Femur (tissue), 1 donor: ENCODE data around the gene UBASH3B.
A peak's percentile ranks its signal among the peaks of the same experiment; 100 is the strongest.
"Not testable (repeated sequence)": the region's sequence is repeated elsewhere in the genome, so short reads cannot be mapped to it uniquely, and the experiment has no call there.

ENCODE experiments used
- DNase-seq: peaks from one replicate; pipeline ENCODE4 v3.0.0-alpha.2; 2017

UBASH3B gene

GRCh38 chr11:122655527-122656072, at the start of gene UBASH3B:
Gene UBASH3B, plus strand, starts transcription at chr11:122655722. Its CDS starts 328 bp downstream, at chr11:122656050.
- peak; percentile 88 for DNase-seq

GRCh38 chr11:122607162-122607561, 48.4 kb upstream of the UBASH3B start:
- not testable (repeated sequence) for DNase-seq

DNA sequence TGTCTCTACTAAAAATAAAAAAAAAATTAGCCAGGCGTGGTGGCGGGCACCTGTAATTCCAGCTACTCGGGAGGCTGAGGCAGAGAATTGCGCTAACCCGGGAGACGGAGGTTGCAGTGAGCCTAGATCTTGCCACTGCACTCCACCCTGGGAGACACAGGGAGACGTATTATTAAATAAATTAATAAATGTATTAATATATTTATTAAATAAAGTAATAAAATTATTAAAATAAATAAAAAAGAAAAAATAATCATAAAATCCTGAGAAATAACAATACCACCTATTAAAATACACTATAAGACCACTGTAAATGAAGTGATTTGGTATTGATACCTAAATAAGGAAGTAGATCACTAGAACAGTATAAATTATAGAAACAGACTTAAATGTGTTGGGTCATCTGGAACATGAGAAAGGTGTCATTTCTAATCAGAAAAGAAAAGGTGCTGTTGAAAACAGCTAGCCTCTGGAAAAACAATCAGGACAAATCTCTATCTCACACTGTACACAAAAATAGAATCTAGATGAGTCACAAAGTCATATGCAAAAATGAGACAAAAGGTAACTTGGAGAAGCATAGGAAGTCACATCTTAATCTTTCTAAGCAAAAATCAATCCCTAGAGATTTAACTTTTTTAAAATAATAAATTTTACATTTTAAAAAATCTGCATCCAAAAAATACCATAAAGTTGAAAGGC, 43.2 kb upstream of the UBASH3B start:
- no peak for DNase-seq

DNA sequence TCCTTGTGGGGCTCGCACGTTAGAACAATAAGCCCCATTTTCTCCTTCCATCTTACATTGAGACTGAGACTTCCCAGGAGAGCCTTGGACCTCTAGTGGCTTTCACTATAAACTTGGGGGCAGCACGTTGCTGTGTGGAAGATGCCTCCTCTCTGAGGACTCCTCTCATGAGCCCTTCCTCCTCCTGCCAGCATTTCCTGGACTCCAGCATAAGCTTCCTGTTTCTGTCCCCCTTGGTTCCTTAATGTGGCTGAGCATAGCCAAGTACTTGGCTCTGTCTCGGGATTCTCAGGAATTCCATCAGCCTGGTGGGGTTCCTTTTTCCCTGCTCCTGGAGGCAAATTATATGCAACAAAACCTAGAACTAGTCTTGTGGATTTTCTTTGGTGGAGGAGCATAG, 38.8 kb upstream of the UBASH3B start:
- DNase-seq: no peak

- no peak for DNase-seq
Observed at GRCh38 chr11:122617297-122617696, 38.2 kb upstream of the UBASH3B start.

DNA sequence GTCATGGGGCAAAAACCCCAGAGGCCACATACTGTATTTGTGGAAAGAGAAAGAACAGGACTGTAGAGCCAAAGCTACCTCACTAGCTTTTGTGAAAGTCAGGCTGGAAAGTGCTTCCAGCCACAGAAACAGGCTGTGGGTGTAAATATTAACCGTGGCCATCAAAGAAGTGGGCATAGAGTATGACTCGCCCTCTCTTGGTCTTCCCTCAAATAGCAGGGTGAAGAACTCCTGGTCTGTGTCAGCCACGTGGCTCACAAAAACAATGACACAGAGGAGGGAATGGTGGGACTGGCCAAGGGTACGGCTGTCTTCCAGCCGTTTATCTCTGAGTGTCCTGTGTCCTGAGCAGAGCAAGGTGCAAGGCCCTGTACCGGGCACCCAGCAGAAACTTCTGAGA, 37.6 kb upstream of the UBASH3B start:
- no peak for DNase-seq

DNA sequence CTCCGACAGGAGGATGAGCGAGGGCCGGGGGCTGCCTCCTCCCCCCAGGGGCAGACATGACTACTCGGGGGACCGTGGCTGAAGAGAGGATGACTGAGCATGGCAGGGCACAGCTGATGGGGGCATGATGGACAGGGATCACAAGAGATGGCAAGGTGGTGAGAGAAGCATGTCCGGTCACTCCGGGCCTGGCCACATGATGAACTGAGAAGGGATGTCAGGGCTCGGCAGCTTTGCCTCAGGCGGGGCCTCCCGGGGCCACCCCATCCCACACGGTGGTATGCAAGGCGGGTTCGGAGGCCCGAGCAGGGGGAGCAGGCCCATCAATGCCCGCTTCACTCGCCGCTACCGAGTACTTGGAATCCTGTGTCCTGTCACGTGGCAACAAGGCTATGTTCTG, 36.6 kb upstream of the UBASH3B start:
- DNase-seq: no peak

GRCh38 chr11:122619757-122620156, 35.8 kb upstream of the UBASH3B start:
- DNase-seq: no peak

DNA sequence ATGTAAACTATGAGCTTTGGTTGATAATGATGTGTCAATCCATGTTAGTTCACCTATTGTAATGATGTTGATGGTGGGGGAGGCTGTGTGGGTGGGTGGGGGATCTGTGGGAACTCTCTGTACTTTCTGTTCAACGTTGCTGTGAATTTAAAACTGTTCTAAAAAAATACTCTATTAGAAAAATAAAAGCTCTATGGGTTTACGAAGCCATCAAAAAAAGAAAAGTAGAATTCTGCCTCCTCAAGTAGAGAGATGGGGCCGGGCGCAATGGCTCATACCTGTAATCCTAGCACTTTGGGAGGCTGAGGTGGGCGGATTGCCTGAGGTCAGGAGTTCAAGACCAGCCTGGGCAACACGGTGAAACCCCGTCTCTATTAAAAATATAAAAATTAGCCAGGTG, 30.0 kb upstream of the UBASH3B start:
- DNase-seq: not testable (repeated sequence)

DNA sequence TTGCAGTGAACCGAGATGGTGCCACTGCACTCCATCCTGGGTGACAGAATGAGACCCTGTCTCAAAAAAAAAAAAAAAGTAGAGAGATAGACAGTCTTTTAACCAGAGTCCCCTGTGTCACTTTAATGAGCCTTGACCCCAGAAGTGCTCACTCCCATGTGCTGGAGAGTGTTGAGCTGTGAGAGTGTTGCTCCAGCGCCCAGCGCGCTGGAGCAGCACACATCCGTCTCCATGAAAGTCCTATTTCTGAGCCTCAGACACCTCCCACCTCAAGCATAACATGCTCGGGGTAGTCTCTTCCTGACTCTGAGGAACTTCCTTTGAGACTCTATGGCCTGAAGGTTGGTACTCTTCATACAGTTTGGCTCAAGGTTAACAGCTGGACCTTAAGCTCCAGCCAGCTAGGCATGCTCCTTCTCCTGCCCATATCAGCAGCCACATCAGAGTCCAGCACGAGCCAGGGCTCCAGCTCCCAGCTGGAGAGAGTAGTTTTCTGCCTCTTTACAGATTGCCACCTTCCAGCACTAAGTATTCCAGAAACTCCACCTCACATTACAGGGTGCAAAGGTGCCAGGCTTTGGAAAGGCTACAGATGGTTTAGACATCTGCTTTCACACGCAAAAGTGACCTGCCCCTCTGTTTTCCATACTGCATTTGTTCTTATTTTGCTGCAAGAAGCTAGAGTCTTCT, 29.4 kb upstream of the UBASH3B start:
- DNase-seq: no peak

GRCh38 chr11:122627745-122628144, 27.8 kb upstream of the UBASH3B start:
- DNase-seq: no peak

DNA sequence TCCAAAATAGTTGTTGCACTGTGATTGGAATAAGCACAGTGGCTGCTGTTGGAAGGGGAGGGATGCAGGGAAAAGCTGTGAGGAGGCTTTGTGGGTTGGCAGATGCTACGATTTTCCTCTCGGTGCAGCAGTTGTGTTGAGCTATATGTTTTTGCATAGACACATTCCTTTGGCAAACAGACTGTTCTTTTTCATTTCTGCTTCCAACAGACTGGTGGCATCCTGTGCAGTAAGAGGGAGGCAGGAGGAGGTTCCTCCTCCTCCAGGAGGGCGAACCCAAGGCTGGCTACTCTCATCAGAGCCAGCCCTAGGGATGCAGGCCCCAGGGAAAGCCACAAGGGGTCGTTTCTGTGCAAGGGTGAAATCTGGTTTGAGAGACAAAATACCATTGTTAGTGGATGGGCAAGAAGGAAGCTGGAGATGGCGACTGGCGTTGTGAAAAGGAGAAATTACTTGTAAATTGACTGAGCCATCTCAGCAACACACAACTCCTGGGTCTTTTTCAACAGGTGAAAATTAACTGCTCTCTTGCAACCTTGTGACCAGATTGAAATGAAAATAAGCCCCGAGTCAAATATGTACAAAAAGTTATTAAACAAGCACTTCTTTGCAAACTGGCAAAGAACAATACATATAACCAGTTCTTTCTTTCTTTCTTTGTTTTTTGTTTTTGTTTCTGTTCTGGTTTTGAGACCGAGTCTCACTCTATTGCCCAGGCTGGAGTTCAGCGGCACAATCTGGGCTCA, 26.5 kb upstream of the UBASH3B start:
- DNase-seq: peak; percentile 83

GRCh38 chr11:122632181-122632824, 23.2 kb upstream of the UBASH3B start:
- no peak for DNase-seq

DNA sequence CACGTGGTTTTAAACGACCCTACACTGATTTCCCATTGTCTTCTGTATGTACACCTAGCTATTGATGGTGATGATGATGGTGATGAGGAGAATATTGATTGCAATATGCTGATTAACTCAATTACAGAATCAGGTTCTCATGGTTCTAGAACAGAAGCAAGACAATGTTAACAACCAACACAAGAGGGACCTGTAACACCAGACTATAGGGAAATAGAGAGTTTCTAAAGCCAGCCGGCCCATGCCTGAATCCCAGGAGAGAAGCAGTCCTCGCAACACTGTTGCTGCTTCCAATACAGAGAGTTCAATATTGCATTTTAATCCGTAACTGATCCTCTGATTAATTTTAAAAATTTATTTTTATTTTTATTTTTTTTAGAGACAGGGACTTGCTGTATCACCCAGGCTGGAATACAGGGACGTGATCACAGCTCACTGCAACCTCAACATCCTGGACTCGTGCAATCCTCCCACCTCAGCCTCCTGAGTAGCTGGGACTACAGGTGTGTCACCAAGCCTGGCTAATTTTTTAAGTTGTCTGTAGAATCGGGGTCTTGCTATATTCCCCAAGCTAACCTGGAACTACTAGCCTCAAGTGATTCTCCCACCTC, 22.2 kb upstream of the UBASH3B start:
- no peak for DNase-seq

GRCh38 chr11:122634501-122634900, 21.0 kb upstream of the UBASH3B start:
- peak; percentile 75 for DNase-seq

DNA sequence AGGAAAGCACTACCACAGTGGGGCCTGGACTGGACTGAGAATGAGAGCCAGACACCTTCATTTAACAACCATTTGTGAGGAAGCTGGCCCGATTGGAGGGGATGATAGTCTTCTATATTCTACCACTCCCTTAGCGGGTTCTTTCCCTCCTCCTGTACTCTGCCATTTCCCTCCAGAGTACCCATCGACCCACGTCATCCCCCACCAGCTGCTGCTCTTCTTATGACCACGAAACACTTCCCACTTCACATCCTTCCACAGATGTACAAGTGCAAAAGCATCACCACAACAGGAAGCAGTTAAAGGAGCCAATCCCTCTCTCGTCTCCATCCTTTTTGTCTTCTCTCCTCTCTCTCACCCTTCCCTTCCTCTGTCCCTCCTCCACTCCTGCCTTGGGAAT, 18.0 kb upstream of the UBASH3B start:
- DNase-seq: no peak

DNA sequence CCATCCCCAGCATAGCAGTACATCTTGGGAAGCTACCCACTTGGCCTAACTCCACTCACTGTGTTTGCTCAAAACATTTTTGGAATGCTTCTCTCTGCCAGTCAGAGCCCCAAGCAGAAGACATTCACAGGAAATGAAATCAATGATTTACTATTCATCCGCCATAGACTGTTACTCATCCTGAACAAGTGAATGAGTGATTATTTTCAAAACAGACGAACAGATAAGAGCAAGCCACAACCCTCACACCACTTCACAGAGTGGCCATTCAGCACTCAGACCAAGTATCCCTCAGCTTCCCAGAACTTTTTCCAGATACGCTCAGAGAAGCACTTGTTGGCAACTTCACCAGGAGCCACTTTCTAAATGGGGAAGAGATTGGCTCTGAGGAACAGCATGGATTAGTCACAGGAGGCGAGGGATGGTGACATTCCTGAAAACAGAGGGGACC, 13.0 kb upstream of the UBASH3B start:
- DNase-seq: no peak

- DNase-seq: no peak
Observed at GRCh38 chr11:122642971-122643370, 12.6 kb upstream of the UBASH3B start.

GRCh38 chr11:122645847-122646246, 9.7 kb upstream of the UBASH3B start:
- DNase-seq: no peak

- DNase-seq: no peak
Observed at GRCh38 chr11:122646549-122647340, 8.8 kb upstream of the UBASH3B start.

DNA sequence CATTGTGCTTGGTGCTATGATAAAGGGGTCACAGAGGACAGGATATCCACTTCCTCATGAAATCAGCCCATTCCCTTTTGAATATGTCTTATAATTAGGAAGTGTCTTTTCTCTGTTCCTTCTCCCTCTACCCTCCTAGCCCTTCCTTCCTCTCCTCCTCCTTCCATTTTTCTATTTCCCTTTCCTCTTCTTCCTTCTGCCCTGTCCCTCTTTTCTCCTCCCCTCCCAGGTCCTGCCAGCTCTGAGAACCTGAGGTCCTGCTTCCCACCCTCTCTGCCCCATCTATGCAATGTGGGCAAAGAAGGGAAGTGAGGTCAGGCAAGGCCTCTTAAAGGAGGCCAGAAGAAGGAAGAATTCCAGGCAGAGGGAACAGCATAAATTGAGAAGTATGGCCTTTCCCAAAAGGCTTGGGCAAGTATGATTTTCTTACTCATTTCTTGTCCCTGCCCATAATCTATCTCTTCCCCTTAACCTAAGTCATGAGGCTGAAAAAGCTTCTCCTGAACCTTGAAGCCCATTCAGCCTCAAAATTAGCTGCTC, 7.7 kb upstream of the UBASH3B start:
- DNase-seq: no peak
